Central memory CD8-positive, alpha-beta T cell (primary cell): ENCODE measurements around the gene CPNE6.
"Not testable (repeated sequence)": the region's sequence is repeated elsewhere in the genome, so short reads cannot be mapped to it uniquely, and the experiment has no call there.

Source experiments
- ATAC-seq: fragments of 150-1000 bp; cut with Tn5 transposase; replicated peaks from 2 replicates; pipeline ENCODE4 v1.10.0; 2022; ENCODE audit warnings: mild to moderate bottlenecking, moderate FRiP score, moderate number of reproducible peaks; ENCODE audit not compliant: poor library complexity, severe bottlenecking; ENCODE audit errors: extremely low read depth
- DNase-seq, 2 donors: peaks; one replicate each; pipeline ENCODE4 v3.0.0; 2021; ENCODE audit warnings: low spot score in 2 of 2
- H3K27ac Mint-ChIP-seq: one replicate; pipeline ENCODE4 v1.8.0; 2022; ENCODE audit warnings: low read depth, mild to moderate bottlenecking, moderate library complexity, mixed read lengths
- H3K27me3 Mint-ChIP-seq: one replicate; pipeline ENCODE4 v1.8.0; 2022; ENCODE audit warnings: mixed read lengths
- H3K36me3 Mint-ChIP-seq: one replicate; pipeline ENCODE4 v1.8.0; 2022; ENCODE audit warnings: mild to moderate bottlenecking, moderate library complexity, mixed read lengths; ENCODE audit not compliant: insufficient read depth
- H3K4me1 Mint-ChIP-seq: one replicate; pipeline ENCODE4 v1.8.0; 2022; ENCODE audit warnings: mixed read lengths
- H3K4me3 Mint-ChIP-seq: one replicate; pipeline ENCODE4 v1.8.0; 2022; ENCODE audit warnings: mild to moderate bottlenecking, moderate library complexity, mixed read lengths
- H3K9me3 Mint-ChIP-seq: one replicate; pipeline ENCODE4 v1.8.0; 2022; ENCODE audit warnings: mixed read lengths

CPNE6 gene

DNA sequence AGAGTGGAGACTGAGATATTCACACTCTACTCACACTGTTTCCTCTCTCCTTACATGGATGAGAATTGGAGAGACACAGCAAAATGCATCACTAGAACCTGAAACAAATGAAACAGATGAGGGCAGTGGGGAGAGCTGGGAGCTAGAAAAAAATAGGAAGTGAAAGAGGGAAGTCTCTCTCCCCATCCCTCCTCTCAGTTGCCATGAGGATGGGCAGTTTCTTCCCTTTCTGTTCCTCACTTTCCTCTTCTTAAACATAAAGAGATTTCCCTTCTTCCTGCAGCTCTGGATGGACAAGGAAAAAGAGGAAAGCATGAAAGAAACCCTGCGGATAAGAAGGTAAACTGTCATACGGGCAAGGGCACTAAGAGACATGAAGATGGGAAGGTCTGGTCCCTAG lies 22.4 kb upstream of the CPNE6 start:
- ATAC-seq = not testable (repeated sequence)

DNA sequence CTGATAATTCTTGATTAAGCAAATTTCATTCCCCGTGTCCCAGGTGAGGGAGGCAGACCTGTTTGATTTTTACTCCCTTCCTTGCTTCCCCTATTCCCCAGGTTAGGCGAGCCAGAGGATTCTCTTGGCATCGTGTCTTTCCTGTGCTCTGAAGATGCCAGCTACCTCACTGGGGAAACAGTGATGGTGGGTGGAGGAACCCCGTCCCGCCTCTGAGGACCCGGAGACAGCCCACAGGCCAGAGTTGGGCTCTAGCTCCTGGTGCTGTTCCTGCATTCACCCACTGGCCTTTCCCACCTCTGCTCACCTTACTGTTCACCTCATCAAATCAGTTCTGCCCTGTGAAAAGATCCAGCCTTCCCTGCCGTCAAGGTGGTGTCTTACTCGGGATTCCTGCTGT lies 20.6 kb upstream of the CPNE6 start:
- peak overlapping the region; percentile 44 for H3K27ac Mint-ChIP-seq
- peak overlapping the region; percentile 84 for H3K4me3 Mint-ChIP-seq

More for the DNA sequence above, 22.4 kb upstream of the CPNE6 start:
- H3K27me3 Mint-ChIP-seq, DNase-seq, H3K27ac Mint-ChIP-seq, H3K4me3 Mint-ChIP-seq, H3K9me3 Mint-ChIP-seq, H3K36me3 Mint-ChIP-seq: not testable (repeated sequence)
- peaks cover 22% of the 10 kb centered on the region for H3K4me1 Mint-ChIP-seq

DNA sequence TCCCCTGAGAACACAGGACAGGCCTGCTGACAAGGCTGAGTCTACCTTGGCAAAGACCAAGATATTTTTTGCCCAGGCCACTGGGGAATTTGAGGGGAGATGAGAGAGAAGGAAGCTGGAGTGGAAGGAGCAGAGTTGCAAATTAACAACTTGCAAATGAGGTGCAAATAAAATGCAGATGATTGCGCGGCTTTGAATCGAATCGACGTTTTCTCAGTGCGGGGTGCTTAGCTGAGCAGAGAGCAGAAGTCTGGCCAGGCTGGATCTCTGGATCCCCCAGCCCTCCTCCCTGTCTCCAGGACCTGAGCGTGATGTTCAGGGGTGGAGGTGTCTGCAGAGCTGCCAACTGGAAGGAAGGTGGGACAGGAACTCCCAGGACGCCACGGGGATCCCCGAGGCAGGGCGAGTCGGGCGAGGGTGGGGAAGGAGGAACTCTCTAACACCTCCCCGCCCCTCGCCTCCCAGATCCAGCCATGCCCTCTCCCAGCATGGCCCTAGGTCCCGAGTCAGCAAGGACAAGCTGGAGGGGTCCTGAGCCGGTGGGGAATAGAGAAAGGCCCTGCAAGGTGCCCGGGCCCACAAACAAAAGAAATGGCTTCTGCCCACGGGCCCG lies 20.1 kb upstream of the CPNE6 start:
- H3K27ac Mint-ChIP-seq = peak overlapping the region; percentile 44
- H3K9me3 Mint-ChIP-seq = no peaks in the 10 kb centered on the region
- ATAC-seq (no peak), DNase-seq (no peak)
- H3K4me1 Mint-ChIP-seq = peaks cover 22% of the 10 kb centered on the region
- peaks cover 2% of the 10 kb centered on the region for H3K36me3 Mint-ChIP-seq
- peak overlapping the region; percentile 84 for H3K4me3 Mint-ChIP-seq
- H3K27me3 Mint-ChIP-seq = no peaks in the 10 kb centered on the region

More for the DNA sequence above, 20.6 kb upstream of the CPNE6 start:
- ATAC-seq, H3K27me3 Mint-ChIP-seq, DNase-seq, H3K9me3 Mint-ChIP-seq, H3K36me3 Mint-ChIP-seq: not testable (repeated sequence)
- peaks cover 22% of the 10 kb centered on the region for H3K4me1 Mint-ChIP-seq

DNA sequence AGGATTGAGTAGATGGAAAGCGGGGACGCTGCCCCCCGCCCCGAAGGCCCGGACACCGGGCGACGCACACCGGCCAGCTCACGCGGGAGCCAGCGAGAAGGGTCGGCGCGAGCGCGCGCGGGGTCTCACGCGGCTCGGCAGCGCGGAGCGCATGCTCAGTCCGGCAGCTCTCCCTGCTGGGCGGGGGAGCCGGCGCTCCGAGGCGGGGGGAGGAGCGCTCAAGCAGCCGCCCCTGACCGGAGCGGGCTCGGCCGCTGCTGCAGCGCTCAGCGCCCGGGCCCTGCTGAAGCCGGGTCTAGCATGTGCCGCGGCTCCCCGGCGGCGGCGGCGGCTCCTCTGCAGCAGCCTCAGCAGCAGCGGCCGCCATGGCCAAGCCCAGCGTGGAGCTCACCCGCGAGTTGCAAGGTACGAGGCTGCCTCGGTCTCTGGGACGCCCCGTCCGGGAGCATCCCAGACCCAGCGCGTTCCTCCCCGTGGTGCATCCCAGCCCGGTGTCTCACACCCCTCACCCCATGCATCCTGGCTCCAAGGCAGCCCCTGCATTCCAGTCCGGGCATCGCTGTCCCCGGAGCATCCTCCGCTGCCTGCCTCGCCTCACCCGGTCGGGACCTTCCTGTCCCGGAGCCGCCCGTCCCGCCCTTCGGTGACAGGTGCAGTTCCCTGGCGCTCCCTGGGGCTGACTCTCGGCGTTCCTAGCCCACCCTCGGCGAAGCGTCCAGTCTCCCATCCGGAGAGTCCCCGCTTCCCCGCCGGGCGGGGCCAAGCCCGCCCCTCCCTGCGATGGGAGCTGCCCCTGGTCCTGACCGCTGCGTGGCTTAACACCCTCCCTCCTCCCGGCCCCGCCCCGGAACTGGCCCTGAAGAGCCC lies 19.3 kb upstream of the CPNE6 start, which contains the start of gene CARMIL3:
TSS of gene CARMIL3 (plus strand) at position 221 of the 867 bp plus-strand sequence. CDS start at position 366, 145 bp downstream.
- H3K36me3 Mint-ChIP-seq = peaks cover 2% of the 10 kb centered on the region
- DNase-seq = no peak
- no peaks in the 10 kb centered on the region for H3K9me3 Mint-ChIP-seq
- no peaks in the 10 kb centered on the region for H3K27me3 Mint-ChIP-seq
- H3K4me1 Mint-ChIP-seq = peaks cover 22% of the 10 kb centered on the region
- ATAC-seq = peak; percentile 62
- peak within 1 kb of the TSS; percentile 84 for H3K4me3 Mint-ChIP-seq
- H3K27ac Mint-ChIP-seq = peak within 1 kb of the TSS; percentile 70

DNA sequence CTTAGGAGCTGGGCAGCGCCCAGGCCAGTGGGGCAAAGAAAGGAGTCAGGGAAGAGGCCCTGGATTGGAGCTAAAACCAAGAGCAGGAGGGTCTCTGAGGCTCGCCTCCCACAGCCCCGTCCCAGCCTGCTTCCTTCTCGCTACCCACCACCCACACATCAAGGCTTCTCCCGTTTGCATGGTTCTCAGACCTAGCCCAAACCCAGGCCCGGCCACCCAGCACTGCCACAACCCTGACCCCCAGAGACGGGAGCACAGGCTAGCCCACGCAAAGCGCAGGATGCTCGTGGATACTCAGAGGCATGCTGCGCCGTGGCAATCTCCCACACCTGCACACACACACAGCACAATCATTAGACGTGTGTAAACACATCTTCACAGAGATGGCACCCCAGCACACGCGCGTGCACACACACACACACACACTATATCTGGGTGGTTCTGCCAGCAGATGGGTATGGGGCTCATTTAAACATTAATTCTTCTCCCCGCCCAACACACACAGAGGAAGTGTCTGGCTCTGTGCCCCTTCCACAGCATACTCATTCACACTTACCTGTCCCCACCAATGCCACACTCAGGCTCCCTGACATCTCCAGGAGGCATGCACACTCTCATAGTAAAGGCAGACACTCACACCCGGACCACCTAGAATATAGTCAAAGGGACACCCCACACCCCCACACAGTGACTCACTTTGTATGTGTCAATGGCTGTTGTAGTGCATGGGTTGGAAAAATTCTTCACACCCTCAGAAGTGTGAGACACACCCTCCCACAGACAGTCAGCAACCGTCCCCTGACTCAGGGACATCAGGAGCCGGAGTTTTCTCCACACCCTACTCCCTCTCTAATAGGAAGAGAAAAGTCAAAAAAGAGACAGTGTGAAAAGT lies 18.5 kb upstream of the CPNE6 start:
- Mint-ChIP-seq H3K27me3 (no peaks in the 10 kb centered on the region), H3K4me3 (peak overlapping the region; percentile 84), H3K9me3 (no peaks in the 10 kb centered on the region), H3K36me3 (peaks cover 2% of the 10 kb centered on the region), H3K27ac (peak overlapping the region; percentile 70), H3K4me1 (peaks cover 22% of the 10 kb centered on the region)
- peak; percentile 59 for ATAC-seq
- DNase-seq = no peak

DNA sequence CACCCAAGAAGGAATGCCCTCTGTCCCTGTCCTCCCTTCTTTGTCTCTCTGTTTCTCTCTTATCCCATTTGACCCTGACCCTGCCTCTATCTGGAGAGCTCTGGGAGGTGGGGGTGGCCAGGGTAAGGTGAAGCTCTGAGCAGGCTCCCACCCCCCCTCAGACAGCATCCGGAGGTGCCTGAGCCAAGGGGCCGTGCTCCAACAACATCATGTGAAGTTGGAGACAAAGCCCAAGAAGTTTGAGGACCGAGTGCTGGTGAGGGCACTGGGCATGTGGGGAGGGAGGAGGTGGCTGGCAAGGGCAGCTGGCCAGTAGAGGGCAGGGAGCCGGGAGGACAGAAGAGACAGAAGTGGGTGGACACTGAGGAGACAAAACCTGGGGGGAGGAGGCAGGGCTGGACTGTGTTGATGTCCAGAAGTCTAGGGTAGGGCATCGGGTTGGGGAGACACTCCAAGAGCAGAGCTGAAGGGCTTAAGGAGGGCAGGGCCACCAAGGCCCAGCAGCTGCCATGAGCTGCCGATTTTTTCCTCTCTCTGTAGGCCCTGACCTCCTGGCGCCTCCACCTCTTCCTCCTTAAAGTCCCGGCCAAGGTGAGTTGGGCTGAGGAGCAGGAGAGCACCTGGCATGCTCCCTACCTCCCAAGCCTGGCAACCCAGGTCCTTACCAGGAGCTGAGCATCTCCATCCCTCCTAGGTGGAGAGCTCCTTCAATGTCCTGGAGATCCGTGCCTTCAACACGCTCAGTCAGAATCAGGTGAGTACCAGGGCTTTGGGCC lies 17.6 kb upstream of the CPNE6 start:
- peak overlapping the region; percentile 70 for H3K27ac Mint-ChIP-seq
- H3K27me3 Mint-ChIP-seq = no peaks in the 10 kb centered on the region
- no peaks in the 10 kb centered on the region for H3K9me3 Mint-ChIP-seq
- H3K4me3 Mint-ChIP-seq = peak overlapping the region; percentile 84
- peaks cover 3% of the 10 kb centered on the region for H3K36me3 Mint-ChIP-seq
- no peak for DNase-seq
- peaks cover 26% of the 10 kb centered on the region for H3K4me1 Mint-ChIP-seq
- no peak for ATAC-seq

DNA sequence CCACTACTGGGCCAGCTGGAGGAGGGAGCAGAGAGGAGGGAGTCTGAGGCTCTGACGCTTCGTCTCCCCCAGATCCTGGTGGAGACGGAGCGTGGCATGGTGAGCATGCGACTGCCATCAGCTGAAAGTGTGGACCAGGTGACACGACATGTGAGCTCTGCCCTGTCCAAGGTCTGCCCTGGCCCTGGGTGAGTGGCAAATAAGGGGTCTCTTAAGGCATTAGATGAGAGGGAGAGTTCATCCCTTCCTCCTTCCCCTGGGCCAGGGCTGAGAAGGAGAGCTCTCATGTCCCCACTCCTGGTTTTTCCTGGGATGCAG lies 17.1 kb upstream of the CPNE6 start:
- Mint-ChIP-seq H3K27me3 (no peaks in the 10 kb centered on the region), H3K9me3 (no peaks in the 10 kb centered on the region), H3K4me3 (peak overlapping the region; percentile 84), H3K36me3 (peaks cover 5% of the 10 kb centered on the region), H3K27ac (no peak overlapping the region), H3K4me1 (peaks cover 26% of the 10 kb centered on the region)
- ATAC-seq (no peak), DNase-seq (no peak)

DNA sequence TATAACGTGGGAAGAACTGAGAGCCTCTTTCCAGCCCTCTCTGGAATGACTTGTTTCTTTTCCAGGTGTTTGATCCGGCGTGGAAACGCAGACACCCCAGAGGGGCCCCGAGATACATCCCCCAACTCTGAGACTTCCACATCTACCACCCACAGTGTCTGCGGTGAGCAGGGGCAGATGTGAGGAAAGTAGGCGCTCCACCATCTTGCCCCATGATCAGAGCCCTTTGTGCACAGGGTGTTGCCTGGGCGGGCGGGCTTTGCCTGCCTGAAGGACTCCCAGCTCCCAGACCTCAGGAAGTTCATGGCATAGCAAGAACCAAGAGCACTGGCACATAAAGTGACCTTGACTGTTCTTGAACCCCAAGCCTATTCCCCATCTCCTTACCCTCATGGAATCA lies 16.7 kb upstream of the CPNE6 start:
- ATAC-seq = no peak
- DNase-seq = no peak
- no peaks in the 10 kb centered on the region for H3K27me3 Mint-ChIP-seq
- peaks cover 26% of the 10 kb centered on the region for H3K4me1 Mint-ChIP-seq
- no peak overlapping the region for H3K27ac Mint-ChIP-seq
- no peaks in the 10 kb centered on the region for H3K9me3 Mint-ChIP-seq
- no peak overlapping the region for H3K4me3 Mint-ChIP-seq
- H3K36me3 Mint-ChIP-seq = peaks cover 5% of the 10 kb centered on the region

DNA sequence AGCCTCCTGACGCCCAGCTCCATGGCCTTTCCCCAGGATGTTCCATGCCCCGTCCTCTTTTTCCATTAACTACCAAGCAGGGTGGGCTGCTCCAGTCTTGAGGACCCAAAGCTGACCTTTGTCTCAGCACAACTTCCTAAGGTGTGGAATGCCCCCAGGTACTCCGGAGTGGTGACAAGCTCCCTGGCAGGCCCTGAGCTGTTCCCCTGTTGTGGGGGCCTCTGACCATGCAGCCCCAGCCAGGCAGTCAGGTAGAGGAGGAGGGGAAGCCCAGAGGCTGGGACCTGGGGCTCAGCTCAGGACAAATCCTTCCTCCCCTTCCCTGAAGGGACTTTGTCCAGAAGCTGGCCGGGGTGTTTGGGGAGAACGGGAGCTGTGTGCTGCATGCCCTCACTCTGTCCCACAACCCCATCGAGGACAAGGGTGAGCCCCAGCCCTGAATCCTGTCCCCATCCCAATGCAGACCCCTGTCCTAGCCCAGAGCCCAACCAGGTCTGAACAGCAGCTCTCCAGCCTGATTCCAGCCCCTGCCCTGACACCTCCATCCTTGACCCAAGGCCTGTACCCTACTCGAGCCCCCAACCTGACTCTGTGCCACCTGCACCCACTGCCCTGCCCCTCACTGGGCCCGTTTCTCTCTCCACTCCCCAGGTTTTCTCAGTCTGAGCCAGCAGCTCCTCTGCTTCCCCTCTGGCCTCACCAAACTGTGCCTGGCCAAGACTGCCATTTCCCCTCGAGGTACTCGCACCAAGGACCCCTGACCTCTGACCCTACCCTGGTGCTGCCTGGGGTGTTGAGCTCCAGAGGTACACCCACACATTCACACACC lies 15.2 kb upstream of the CPNE6 start:
- Mint-ChIP-seq H3K27me3 (no peaks in the 10 kb centered on the region), H3K4me3 (no peak overlapping the region), H3K36me3 (peaks cover 3% of the 10 kb centered on the region), H3K9me3 (no peaks in the 10 kb centered on the region), H3K27ac (no peak overlapping the region), H3K4me1 (peaks cover 22% of the 10 kb centered on the region)
- no peak for ATAC-seq
- DNase-seq = no peak

DNA sequence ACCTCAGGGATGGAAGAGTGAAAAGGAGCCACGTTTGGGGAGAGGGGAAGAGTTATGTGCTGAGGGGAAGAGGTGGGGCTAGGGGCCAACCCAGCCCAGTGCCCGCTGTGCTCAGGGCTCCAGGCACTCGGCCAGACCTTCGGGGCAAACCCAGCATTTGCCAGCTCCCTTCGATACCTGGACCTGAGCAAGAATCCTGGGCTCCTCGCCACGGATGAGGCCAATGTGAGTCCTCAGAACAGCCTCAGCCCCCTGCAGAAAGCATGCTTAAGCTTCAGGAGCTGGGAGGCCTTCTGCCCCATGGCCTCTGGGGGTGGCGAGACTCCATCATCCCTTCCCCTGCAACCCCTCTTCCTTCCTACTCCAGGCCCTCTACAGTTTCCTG lies 14.6 kb upstream of the CPNE6 start:
- no peak for DNase-seq
- Mint-ChIP-seq H3K4me1 (peaks cover 20% of the 10 kb centered on the region), H3K36me3 (peaks cover 3% of the 10 kb centered on the region), H3K27ac (no peak overlapping the region), H3K4me3 (no peak overlapping the region), H3K9me3 (no peaks in the 10 kb centered on the region), H3K27me3 (no peaks in the 10 kb centered on the region)
- no peak for ATAC-seq

DNA sequence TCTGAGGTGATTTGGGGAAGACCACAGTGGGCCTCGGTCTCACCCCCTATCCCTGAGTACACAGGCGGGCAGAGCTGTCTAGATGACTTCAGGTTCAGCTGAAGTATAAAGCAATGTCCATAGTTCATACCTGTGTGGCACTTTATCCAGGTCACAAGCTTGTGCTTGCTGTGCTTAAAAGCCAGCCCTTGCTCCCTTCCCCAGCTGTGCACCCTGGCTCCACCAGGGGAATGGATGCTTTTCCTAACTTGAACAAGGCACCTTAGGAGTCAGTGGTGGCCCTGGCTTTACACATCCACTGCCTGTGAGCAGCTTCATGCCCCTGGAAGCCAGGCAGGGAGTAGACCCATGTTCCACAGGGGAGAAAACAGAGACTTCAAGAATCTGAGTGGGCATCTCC lies 14.1 kb upstream of the CPNE6 start:
- H3K27me3 Mint-ChIP-seq = no peaks in the 10 kb centered on the region
- H3K27ac Mint-ChIP-seq = no peak overlapping the region

More for the DNA sequence above, 14.1 kb upstream of the CPNE6 start:
- ATAC-seq (no peak), DNase-seq (no peak)
- Mint-ChIP-seq H3K4me1 (peaks cover 20% of the 10 kb centered on the region), H3K9me3 (no peaks in the 10 kb centered on the region), H3K4me3 (no peak overlapping the region), H3K36me3 (peaks cover 3% of the 10 kb centered on the region)
